Panc1 (cell line): ENCODE measurements around the gene GDE1. TPM values are rescaled to one million over a fixed set of nuclear protein-coding genes. Genes with fewer than 3 reads are reported as not detected.

Experiments
- ATAC-seq: fragments of 200-7000 bp; cut with Tn5 transposase; 2 replicates; pipeline ENCODE4 v1.9.1; 2020; ENCODE audit warnings: mild to moderate bottlenecking, moderate library complexity
- BruUV-seq: library from RNA; stranded (reverse); fragments of 400-500 nt; replicated peaks from 2 replicates; lab custom pipeline; 2021; lab: Mats Ljungman, UMichigan
- CTCF ChIA-PET: fragments of 300-600 bp; sonication (Branson Sonifier 250); formaldehyde crosslinking; loops from one replicate; lab custom pipeline; 2022; ENCODE audit warnings: antibody characterized with exemption; lab: Charles Lee
- POLR2A ChIA-PET: fragments of 300-600 bp; sonication (Branson Sonifier 250); formaldehyde crosslinking; loops from one replicate; lab custom pipeline; 2022; ENCODE audit warnings: antibody characterized with exemption; lab: Charles Lee
- DNase-seq: peaks from one replicate; pipeline ENCODE4 v3.0.0-alpha.2; 2010; ENCODE audit warnings: low read depth, low spot score
- H3K27ac ChIP-seq: 2 replicates; pipeline ENCODE4 v1.5.1; 2011; ENCODE audit warnings: mild to moderate bottlenecking, low read length, inconsistent platforms
- H3K27me3 ChIP-seq: fragments of 200-500 bp; sonication (Bioruptor generic); 2 replicates; pipeline ENCODE4 v1.6.0; 2014; ENCODE audit warnings: low read length, inconsistent platforms; ENCODE audit not compliant: control insufficient read depth, insufficient read depth
- H3K36me3 ChIP-seq: fragments of 200-500 bp; sonication (Bioruptor generic); 2 replicates; pipeline ENCODE4 v1.5.1; 2014; ENCODE audit warnings: inconsistent platforms, mild to moderate bottlenecking, low read length, moderate library complexity; ENCODE audit not compliant: control insufficient read depth, insufficient read depth
- H3K4me1 ChIP-seq: 2 replicates; pipeline ENCODE4 v1.5.1; 2011; ENCODE audit warnings: inconsistent platforms, mild to moderate bottlenecking, low read length, moderate library complexity; ENCODE audit not compliant: control insufficient read depth, insufficient read depth
- H3K4me3 ChIP-seq, 2 experiments: 2 replicates each; pipeline ENCODE4 v1.5.1; 2011 to 2012; ENCODE audit warnings: low read depth in 2 of 2, low read length in 2 of 2, mild to moderate bottlenecking in 2 of 2, inconsistent platforms in 1 of 2, moderate library complexity in 1 of 2
- H3K9me3 ChIP-seq: fragments of 200-500 bp; sonication (Bioruptor generic); 2 replicates; pipeline ENCODE4 v1.5.1; 2014; ENCODE audit warnings: low read depth, mild to moderate bottlenecking, inconsistent platforms, low read length, moderate library complexity; ENCODE audit not compliant: control insufficient read depth, insufficient read depth
- CTCF ChIP-seq: fragments of 450-650 bp; IDR thresholded peaks from 2 replicates; pipeline ENCODE4 v1.5.1; 2017; ENCODE audit warnings: mild to moderate bottlenecking
- POLR2AphosphoS5 ChIP-seq: IDR thresholded peaks from 2 replicates; pipeline ENCODE4 v1.6.1; 2012; ENCODE audit warnings: mild to moderate bottlenecking, low read depth, low read length, moderate library complexity
- REST ChIP-seq, 2 experiments: IDR thresholded peaks; 2 replicates each; pipeline ENCODE4 v1.6.1; 2011 to 2012; ENCODE audit warnings: low read depth in 2 of 2, control low read depth in 1 of 2, low read length in 1 of 2, mild to moderate bottlenecking in 1 of 2, moderate library complexity in 1 of 2; ENCODE audit not compliant: insufficient read depth in 1 of 2
- SIN3A ChIP-seq: IDR thresholded peaks from 2 replicates; pipeline ENCODE4 v1.6.1; 2012; ENCODE audit warnings: low read depth, mild to moderate bottlenecking, low read length, moderate library complexity, borderline replicate concordance; ENCODE audit not compliant: insufficient read depth
- TCF7L2 ChIP-seq: IDR thresholded peaks from 2 replicates; pipeline ENCODE4 v1.6.1; 2011; ENCODE audit warnings: mild to moderate bottlenecking, low read depth, low read length, inconsistent platforms
- in situ Hi-C: cut with HindIII; loops from 2 replicates; pipeline ENCODE4 v1.10.0; 2016; ENCODE audit warnings: low sequenced_read_pairs, low pct_unique_long_range_greater_than_20kb
- intact Hi-C: fragments of 100-400 bp; cut with micrococcal nuclease; formaldehyde crosslinking; loops from one replicate; pipeline ENCODE4 v1.10.0; 2022; ENCODE audit not compliant: unreplicated experiment
- total RNA-seq: library from RNA; stranded (reverse); gene quantifications from one replicate; pipeline ENCODE4 v1.2.1, GENCODE V29; 2021; ENCODE audit not compliant: unreplicated experiment

GDE1 gene
- total RNA-seq, 1 experiment from 2014 or later = 135 TPM

- no peak for TF ChIP-seq TCF7L2
- TF ChIP-seq CTCF = no peak
- TF ChIP-seq REST (IDR thresholded peaks at IDR 0.05; ENCODE audit: insufficient read depth in 1 of 2, low read depth in 2 of 2, low read length in 1 of 2) = no peak
- no peak for TF ChIP-seq POLR2AphosphoS5
- TF ChIP-seq SIN3A = no peak
- intact Hi-C loops = no loop called here
- in situ Hi-C loops = no loop called here
- Histone ChIP-seq H3K27me3 (no peaks in the 10 kb centered on the region), H3K27ac (no peak overlapping the region), H3K9me3 (no peaks in the 10 kb centered on the region), H3K4me1 (no peaks in the 10 kb centered on the region), H3K4me3 (no peak overlapping the region), H3K36me3 (no peaks in the 10 kb centered on the region)
- ATAC-seq = no peak
- BruUV-seq = no TSS peak
- no peak for DNase-seq
- ChIA-PET CTCF (no interaction called here), POLR2A (no interaction called here)
Measured at GRCh38 chr16:19472482-19472881, 49.4 kb downstream of the GDE1 start.

- Histone ChIP-seq H3K4me3 (no peak overlapping the region), H3K9me3 (no peaks in the 10 kb centered on the region), H3K27ac (no peak overlapping the region), H3K36me3 (no peaks in the 10 kb centered on the region), H3K4me1 (no peaks in the 10 kb centered on the region), H3K27me3 (no peaks in the 10 kb centered on the region)
- in situ Hi-C loops = no loop called here
- no TSS peak for BruUV-seq
- CTCF ChIA-PET = no interaction called here
- POLR2A ChIA-PET = no interaction called here
- ATAC-seq (no peak), DNase-seq (no peak)
- intact Hi-C loops = no loop called here
- TF ChIP-seq POLR2AphosphoS5 (no peak), SIN3A (no peak), CTCF (no peak), REST (IDR thresholded peaks at IDR 0.05; ENCODE audit: insufficient read depth in 1 of 2, low read depth in 2 of 2, low read length in 1 of 2) (no peak)
Measured at GRCh38 chr16:19468300-19468699, 53.6 kb downstream of the GDE1 start.
